Measurements from ENCODE around the gene GHRH. TPM values are rescaled to one million over a fixed set of nuclear protein-coding genes. Genes with fewer than 3 reads are reported as not detected.
A peak's percentile ranks its signal among the peaks of the same experiment; 100 is the strongest.

The GHRH gene
- polyA plus RNA-seq, 3 donors = not detected

GRCh38 chr20:37291724-37292126 lies 30.1 kb upstream of the GHRH start:
- DNase-seq = no peak

- no peak for DNase-seq
Observed at GRCh38 chr20:37290158-37290810, 28.7 kb upstream of the GHRH start.

DNA sequence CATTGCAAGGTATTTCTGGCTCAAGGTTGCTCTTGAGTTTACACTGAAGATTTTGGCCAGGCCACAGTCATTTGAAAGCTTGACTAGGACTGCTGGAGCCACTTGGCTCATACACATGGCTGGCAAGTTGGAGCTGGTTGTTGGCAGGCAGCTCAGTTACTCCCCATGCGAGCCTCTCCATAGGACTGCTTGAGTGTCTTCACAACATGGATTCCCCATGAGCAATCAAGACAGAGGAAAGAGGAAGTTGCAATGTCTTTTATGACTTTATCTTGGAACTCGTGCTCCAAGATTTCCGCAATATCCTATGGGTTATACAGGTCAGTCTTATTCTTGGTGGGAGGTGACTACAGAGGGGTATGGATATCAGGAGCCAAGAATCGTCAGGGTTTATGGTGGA lies 26.5 kb upstream of the GHRH start:
- DNase-seq = no peak

DNA sequence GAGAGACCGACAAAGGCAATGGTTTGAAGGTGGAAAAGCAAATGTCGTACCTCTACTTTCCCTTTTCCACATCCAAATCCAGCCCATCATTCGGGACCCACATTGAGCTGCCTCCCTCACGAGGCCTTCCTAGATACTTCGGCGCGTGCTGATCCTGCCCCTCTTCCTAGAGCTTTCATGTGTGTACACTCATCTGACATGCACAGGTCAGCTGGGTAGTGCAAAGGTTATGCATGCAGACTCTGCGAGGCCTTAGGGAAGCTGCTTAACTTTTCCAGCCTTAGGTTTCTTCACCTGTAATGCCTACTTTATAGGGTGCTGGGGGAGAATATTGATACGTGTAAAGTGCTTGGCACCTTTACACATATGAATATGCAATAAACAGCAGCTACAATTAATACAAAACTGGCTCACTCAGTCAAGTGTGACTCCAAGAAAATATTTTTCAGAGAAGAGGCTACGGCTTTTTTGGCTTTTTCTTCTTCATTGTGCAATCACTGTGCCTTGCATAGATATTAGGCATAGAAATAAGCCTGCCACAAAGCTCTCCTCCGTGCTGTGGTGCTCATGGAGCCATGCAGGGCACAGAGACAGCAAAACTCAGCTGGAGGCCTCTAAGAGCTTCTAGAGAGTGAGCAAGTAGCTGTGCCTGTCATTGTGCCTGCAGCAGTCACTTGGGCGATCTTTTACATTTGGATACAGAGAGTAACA lies 24.2 kb upstream of the GHRH start:
- no peak for DNase-seq

GRCh38 chr20:37284691-37285161 lies 23.1 kb upstream of the GHRH start:
- DNase-seq = no peak

DNA sequence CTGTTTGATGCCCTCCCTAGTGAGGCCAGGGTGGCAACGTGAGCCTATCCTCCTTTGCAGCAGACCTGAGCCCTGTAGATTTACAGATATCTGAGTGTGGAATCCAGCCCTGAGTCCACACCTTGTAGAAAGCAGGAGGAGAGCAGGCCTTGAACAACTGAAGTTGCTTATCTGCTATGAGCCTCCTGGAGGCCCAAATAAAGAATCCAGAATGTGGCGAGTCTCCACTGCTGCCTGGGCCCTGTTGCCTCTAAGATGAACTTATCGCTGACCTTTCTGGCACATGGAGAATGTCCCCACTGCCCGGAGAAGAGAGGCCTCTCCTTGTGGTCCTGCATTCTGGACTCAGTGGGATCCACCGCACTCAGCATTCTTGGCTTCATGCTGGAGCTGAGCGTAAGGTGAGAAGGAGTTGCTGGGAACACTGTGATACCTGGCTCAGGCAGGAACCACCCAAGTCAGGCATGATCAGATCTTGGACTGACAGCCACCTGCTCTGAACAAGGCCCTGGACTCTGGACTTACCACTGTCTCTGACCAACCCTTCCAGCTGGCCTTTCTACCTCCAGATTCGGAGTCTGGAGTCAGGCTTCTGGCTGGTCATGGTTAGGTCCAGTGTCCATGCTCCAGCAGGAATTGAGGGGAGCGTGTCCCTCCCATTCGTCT lies 22.0 kb upstream of the GHRH start:
- DNase-seq = no peak

DNA sequence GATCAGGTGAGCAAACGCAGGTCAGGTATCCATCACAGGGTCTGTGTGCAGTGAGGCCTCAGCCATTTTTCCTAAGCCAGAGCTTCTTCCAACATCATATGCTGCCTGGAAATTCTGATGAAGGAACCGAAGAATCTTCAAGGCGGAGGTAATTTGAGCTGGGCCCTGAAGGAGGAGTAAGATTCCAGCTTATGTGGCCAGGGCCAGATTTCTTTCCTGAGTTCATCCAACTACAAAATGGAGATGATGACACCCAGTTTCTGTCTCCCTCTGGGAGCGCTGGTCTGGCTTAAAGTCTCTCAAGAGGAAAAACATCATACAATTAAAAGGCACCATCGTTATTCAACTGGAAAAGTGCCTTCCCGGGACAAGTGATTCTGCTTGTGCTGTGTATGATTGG lies 20.9 kb upstream of the GHRH start:
- DNase-seq = peak; percentile 42

DNA sequence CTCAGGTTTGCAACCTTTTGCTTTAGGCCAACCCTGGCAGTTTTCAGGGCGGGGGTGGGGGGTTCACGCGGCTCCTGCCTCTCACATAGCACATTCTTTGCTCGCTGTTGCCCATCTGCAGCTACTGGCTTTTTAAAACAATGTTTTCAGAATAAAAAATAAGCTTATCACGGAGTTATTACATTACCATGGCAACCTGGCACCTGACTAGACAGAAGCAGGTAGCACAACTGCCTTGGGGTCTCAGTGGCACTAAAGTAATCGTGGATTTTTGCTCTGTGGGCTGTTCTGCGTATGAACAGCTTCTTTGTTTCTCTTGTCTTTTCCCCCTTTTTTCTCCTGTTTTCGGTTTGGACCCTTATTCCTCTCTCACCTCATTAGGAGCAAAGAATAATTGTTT lies 18.8 kb upstream of the GHRH start:
- no peak for DNase-seq

DNA sequence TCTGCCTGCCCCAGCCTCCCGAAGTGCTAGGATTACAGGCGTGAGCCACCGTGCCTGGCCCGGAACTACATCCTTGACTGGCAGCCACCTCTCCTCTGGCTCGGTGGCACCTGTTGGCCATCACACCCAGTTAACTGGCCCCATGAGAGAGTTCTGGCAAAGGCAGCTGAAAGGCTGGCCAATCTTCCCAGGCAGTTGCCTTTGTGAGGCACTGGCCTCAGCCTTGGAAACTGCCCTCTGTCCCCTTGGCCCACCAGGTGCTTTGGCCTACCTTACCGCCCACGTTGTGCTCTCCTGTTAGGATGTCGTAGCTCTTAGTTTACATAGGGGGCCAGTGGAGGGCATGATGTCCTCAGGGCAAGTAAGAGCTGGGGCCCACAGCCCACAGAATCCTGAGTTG lies 18.2 kb upstream of the GHRH start:
- DNase-seq = no peak

DNA sequence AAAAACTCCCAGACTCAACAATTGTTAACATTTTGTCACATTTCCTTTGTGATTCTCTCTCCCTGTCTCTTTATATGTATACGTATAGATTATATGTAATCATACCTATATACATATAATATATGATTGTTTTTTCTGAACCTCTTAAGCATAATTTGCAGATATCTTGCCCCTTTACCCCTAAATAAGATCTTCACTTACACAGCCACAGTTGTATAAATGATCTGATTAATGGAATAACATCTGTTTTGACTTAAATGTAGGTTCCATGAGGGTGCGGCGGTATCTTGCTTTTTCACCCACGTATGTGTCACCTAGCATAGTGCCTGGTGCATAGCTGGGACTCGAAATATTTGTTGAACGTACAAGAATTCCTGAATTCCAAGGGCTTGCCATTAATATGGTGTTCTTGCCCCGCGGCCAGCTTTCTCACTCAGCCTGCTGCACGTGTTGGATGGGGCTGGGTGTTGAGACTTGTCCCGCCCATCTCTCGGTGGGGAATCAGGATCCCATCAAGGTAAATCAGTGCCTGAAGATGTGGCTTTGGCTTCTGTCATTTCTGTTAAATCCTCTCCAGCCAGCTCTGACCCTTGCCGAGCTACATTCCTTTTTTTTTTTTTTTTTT lies 17.5 kb upstream of the GHRH start:
- DNase-seq = no peak

GRCh38 chr20:37277253-37277593 lies 15.6 kb upstream of the GHRH start:
- DNase-seq = no peak

DNA sequence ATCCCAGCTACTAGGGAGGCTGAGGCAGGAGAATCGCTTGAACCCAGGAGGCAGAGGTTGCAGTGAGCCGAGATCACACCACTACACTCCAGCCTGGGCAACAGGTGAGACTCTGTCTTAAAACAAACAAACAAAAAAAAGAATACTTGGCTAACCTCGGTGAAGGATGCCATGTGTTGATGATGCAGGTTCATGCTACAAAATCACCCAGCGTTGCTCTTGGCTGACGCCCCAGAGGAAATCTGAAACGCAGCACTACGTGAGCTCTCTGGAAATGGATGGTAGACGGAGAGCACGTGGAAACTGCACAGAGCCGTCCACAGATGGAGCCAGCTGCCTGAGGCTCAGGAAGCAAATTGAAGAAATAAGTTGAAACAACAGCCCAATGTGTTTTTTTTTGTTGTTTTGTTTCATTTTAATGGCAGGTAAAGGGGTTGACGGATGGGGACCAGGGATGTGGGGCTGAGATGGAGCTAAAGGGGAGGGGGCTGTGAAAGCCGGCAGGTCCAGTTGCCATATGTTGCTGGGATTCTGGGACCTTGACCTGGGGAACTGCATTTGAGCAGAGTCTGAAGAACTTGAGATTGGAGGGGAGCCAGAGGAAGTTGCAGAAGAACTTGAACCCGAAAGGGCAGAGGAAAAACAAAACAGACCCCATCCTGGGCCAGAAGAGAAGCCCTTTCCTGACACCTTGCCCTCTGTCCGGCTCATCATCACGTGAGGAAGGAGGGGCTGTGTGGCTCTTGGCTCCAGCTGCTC lies 15.1 kb upstream of the GHRH start:
- peak; percentile 75 for DNase-seq

DNA sequence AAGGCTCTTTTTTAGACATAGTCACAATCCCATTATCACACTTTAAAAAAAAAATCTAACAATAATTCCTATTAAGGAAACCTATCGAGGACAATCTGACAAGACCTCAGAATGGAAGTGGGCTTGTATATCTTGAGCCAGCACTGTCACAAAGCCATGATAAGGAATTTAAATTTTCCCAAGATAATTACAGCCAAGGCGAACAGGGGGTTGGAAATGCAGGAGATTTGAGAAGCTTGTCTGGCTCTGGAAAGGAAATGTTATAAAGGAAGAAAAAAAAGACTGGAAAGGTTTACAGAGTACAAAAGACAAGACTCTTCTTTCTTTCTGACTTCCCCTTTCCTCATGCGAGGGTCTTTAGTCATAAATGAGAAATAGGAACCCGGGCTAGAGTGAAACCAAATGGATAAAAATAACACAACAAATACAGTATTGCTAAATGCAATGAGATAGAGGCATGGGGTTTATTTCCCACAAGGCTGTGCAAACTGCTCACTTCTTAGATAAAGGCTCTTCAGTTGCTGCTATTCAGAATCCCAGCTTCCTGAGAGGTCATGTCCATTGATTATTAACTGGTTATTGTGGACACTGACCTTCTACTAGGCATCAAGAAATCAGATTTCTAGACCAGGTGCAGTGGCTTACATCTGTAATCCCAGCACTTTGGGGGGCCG lies 13.4 kb upstream of the GHRH start:
- no peak for DNase-seq

GRCh38 chr20:37273988-37274387 lies 12.4 kb upstream of the GHRH start:
- no peak for DNase-seq

- DNase-seq = no peak
Observed at GRCh38 chr20:37271421-37271768, 9.8 kb upstream of the GHRH start.

GRCh38 chr20:37270576-37271420 lies 9.2 kb upstream of the GHRH start:
- DNase-seq = no peak

DNA sequence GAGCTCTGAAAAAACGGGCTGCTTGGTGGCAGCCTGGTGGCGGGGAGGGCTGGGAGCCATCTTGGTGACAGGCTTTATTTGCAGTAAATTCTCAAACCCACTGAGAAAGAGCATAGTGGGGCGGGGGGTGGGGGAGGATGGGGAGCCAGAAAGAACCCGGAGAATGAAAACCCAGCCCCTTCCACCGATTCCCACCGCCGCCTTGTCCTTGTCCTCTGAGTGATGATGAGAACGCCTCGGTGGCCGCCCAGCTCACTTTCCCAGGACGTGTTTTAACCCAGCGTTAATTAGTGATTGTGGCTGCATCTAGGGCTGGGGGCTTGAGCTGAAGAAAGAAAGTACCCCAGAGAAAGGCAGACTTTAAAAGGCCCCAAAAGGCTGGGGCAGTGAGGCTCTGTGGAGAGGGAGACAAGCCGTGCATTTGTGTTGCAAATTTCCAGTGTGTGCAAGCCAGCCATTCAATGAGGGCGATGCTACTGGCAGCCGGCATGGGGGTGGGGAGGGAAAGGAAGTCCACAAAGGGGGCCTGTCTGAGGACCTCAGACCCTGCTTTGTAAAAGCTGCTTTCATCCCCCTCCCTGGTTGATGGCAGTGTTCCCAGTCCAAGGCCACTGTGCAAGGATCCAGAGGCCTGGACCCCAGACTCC lies 6.2 kb upstream of the GHRH start:
- no peak for DNase-seq

- no peak for DNase-seq
Observed at GRCh38 chr20:37266940-37267666, 5.5 kb upstream of the GHRH start.

GRCh38 chr20:37265152-37265551 lies 3.5 kb upstream of the GHRH start:
- no peak for DNase-seq

All from renal pelvis (tissue), 4 donors.